Left lung (tissue), 10 donors: Measurements from ENCODE around the gene TFF2. TPM values are rescaled to one million over a fixed set of nuclear protein-coding genes. Genes with fewer than 3 reads are reported as not detected.

Experiments
- ATAC-seq: fragments of 200-7000 bp; cut with Tn5 transposase; one replicate; pipeline ENCODE4 v1.9.1; 2020; ENCODE audit warnings: moderate library complexity
- DNase-seq, 4 donors: peaks; one replicate each; pipeline ENCODE4 v3.0.0-alpha.2; 2013 to 2020
- H3K27ac ChIP-seq, 2 donors: fragments of 200-600 bp; sonication (generic) in 1 of 2; one replicate each; pipeline versions ENCODE4 v1.5.0 to v1.8.0; 2020 to 2021
- H3K27me3 ChIP-seq, 2 donors: fragments of 200-600 bp; sonication (generic) in 1 of 2; one replicate each; pipeline versions ENCODE4 v1.5.0 to v1.8.0; 2020 to 2021
- H3K36me3 ChIP-seq, 2 donors: fragments of 200-600 bp; sonication (generic) in 1 of 2; one replicate each; pipeline versions ENCODE4 v1.5.0 to v1.8.0; 2020 to 2021
- H3K4me1 ChIP-seq, 2 donors: fragments of 200-600 bp; one replicate each; pipeline ENCODE4 v1.8.0; 2021
- H3K4me3 ChIP-seq, 2 donors: fragments of 200-600 bp; sonication (generic) in 1 of 2; one replicate each; pipeline versions ENCODE4 v1.5.0 to v1.8.0; 2020 to 2021; ENCODE audit warnings: mild to moderate bottlenecking in 1 of 2
- H3K9me3 ChIP-seq, 2 donors: fragments of 200-600 bp; sonication (generic) in 1 of 2; one replicate each; pipeline versions ENCODE4 v1.5.0 to v1.8.0; 2020 to 2021
- CTCF ChIP-seq, 2 donors: fragments of 200-600 bp; sonication (generic) in 1 of 2; IDR thresholded peaks; one replicate each; pipeline versions ENCODE4 v1.5.0 to v1.8.0; 2021; ENCODE audit warnings: antibody characterized with exemption in 2 of 2
- intact Hi-C, 2 donors: fragments of 100-400 bp; cut with DNase I; formaldehyde crosslinking; loops; one replicate each; pipeline versions ENCODE4 v1.11.2 to v1.14.2; 2022
- polyA plus RNA-seq, 6 donors: library from polyadenylated mRNA; unstranded; fragments of 120-200 nt; gene quantifications; one replicate each; pipeline ENCODE4 v1.2.1, GENCODE V29; 2013; ENCODE audit not compliant: insufficient read length in 6 of 6
- total RNA-seq, 2 donors: library from RNA; stranded (reverse); fragmentation: NEBNext Ultra II Directional; extraction: Animal tissue kit (Norgen Biotek cat#: 25700); gene quantifications; one replicate each; pipeline ENCODE4 v1.2.1, GENCODE V29; 2021
- donor health status: DM: no; HTN: yes; CAD: no.
- donor health status: DM: no; HTN: no; CAD: no.

The TFF2 gene
- total and polyA plus RNA-seq, 8 donors, result not detected

- DNase-seq (peak in 1 of 4 donors; percentile 63), ATAC-seq (no peak)
- no peaks in the 10 kb centered on the region for H3K4me1 ChIP-seq
- peaks cover 0 to 24% of the 10 kb centered on the region in 2 donors for H3K27me3 ChIP-seq
- H3K27ac ChIP-seq, result no peak overlapping the region
- H3K36me3 ChIP-seq, result no peaks in the 10 kb centered on the region
- H3K9me3 ChIP-seq, result no peaks in the 10 kb centered on the region
- intact Hi-C loops, result no loop called here
- no peak overlapping the region for H3K4me3 ChIP-seq
- no peak for TF ChIP-seq CTCF (IDR thresholded peaks at IDR 0.05)
Observed at GRCh38 chr21:42373196-42373907, 22.6 kb upstream of the TFF2 start.

DNA sequence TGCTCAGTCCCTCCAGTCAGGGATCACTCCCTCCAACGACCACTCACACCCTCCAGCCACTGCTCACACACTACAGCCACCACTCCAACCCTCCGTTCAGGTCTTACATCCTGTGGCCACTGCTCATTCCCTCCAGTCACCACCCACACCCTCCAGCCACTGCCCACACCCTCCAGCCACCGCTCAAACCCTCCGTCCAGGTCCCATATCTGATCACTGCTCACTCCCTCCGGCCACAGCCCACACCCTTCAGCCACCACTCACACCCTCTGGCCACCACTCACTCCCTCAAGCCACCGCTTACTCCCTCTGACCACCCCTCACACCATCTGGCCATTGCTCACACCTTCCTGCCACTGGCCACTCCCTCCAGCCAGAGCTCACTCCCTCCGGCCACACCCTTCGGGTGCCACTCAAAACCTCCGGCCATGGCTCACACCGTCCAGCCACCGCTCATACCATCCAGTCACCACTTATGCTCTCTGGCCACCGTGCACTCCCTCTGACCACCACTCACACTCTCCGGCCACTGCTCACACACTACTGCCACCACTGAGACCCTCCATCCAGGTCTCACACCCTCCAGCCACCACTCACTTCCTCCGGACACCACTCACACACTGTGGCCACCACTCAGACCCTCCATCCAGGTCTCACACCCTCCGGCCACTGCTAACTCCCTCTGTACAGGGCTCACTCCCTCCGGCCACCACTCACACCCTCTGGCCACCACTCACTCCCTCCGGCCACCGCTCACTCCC, 20.3 kb upstream of the TFF2 start:
- Histone ChIP-seq H3K9me3 (no peaks in the 10 kb centered on the region), H3K4me1 (no peaks in the 10 kb centered on the region), H3K27me3 (peaks cover 0 to 19% of the 10 kb centered on the region in 2 donors), H3K4me3 (no peak overlapping the region), H3K36me3 (no peaks in the 10 kb centered on the region), H3K27ac (no peak overlapping the region)
- ATAC-seq (no peak), DNase-seq (peak in 1 of 4 donors; percentile 47)
- intact Hi-C loops, result no loop called here
- TF ChIP-seq CTCF (IDR thresholded peaks at IDR 0.05), result no peak

DNA sequence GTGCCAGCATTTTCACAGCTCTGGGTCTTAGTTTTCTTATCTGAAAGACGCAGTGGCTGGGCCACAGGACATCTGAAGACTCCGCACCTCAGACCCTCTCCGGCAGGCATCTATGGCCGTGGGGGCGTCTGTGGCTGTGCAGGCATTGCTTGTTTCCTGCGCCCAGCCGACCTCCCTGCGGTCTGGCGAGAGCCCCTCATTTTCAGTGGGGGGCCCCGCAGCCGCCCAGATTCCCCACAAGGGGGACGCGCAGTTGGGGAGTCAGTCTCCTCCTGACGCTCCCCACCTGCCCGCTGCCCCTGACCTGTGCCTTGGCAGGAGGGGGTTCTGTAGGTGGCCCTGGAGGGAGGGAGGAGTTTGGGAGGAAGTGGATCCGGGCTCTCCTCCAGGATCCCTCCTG, 19.0 kb upstream of the TFF2 start:
- peak in 1 of 4 donors; percentile 68 for DNase-seq
- Histone ChIP-seq H3K4me1 (no peaks in the 10 kb centered on the region), H3K27ac (no peak overlapping the region), H3K36me3 (no peaks in the 10 kb centered on the region), H3K9me3 (no peaks in the 10 kb centered on the region), H3K4me3 (no peak overlapping the region), H3K27me3 (peaks cover 0 to 14% of the 10 kb centered on the region in 2 donors)
- no peak for TF ChIP-seq CTCF (IDR thresholded peaks at IDR 0.05)
- ATAC-seq, result no peak
- intact Hi-C loops, result no loop called here

DNA sequence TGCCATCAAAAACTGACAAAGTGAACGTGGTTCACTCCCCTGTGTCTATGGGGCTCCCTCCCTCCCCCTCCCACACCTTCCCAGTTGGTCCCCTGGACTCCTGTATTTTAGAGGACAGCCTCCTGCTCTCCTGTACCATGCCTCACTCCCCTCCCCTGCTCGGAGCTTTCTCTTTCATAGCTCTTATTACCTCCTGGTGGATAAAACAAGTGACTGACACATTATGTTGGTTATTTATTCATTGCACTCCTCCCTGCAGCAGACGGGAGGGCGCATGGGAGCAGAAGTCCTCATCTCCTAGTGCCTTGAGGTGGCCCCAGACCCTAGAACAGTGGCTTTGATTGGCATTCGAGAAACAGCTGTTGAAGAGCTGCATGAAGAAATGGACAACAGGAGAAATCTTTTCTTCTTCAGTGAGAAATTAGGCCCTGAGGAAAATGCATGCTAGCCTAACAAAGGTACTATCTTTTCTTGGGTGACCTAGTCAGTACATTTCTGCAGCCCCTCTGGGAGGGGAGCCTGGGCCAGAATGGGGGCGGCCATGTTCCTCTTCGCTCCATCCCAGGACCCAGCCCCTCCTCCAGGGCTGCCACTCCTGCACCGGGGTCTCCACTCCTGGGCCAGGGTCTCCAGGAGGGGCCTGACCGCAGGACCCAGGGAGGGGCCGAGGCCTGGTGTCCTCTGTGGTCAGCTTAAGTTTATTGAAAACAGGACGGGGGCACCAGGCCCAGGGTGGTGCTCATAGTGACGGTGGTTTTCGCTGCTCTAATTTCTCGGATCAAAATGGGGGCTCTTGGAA, 16.8 kb upstream of the TFF2 start:
- Histone ChIP-seq H3K4me3 (no peak overlapping the region), H3K27ac (no peak overlapping the region), H3K4me1 (no peaks in the 10 kb centered on the region), H3K36me3 (no peaks in the 10 kb centered on the region), H3K9me3 (no peaks in the 10 kb centered on the region), H3K27me3 (peaks cover 0 to 32% of the 10 kb centered on the region in 2 donors)
- DNase-seq, result peak in 1 of 4 donors; percentile 61
- no peak for ATAC-seq
- intact Hi-C loops, result no loop called here
- no peak for TF ChIP-seq CTCF (IDR thresholded peaks at IDR 0.05)
